IPS-20b (cell line): Measurements from ENCODE around the gene RCHY1.
"Not testable (repeated sequence)": the region's sequence is repeated elsewhere in the genome, so short reads cannot be mapped to it uniquely, and the experiment has no call there.

Source experiments
- H3K27ac ChIP-seq: one replicate; pipeline ENCODE4 v1.5.1; 2013; ENCODE audit warnings: low read length
- H3K27me3 ChIP-seq: 2 replicates; pipeline ENCODE4 v1.6.1; 2013; ENCODE audit warnings: mild to moderate bottlenecking, low read length, inconsistent platforms; ENCODE audit not compliant: insufficient read depth
- H3K36me3 ChIP-seq: 2 replicates; pipeline ENCODE4 v1.6.1; 2013; ENCODE audit warnings: low read depth, mild to moderate bottlenecking, inconsistent platforms, low read length, moderate library complexity; ENCODE audit not compliant: insufficient read depth
- H3K4me1 ChIP-seq: 2 replicates; pipeline ENCODE4 v1.6.1; 2013; ENCODE audit warnings: mild to moderate bottlenecking, control low read depth, inconsistent platforms, low read length, moderate library complexity; ENCODE audit not compliant: insufficient read depth
- H3K4me3 ChIP-seq: 2 replicates; pipeline ENCODE4 v1.5.1; 2013; ENCODE audit warnings: mild to moderate bottlenecking, low read length, inconsistent platforms
- H3K9ac ChIP-seq: 2 replicates; pipeline ENCODE4 v1.6.1; 2013; ENCODE audit warnings: low read depth, mild to moderate bottlenecking, inconsistent platforms, low read length, moderate library complexity
- H3K9me3 ChIP-seq: 2 replicates; pipeline ENCODE4 v1.6.1; 2013; ENCODE audit warnings: mild to moderate bottlenecking, low read depth, low read length, inconsistent platforms; ENCODE audit not compliant: insufficient read depth

The RCHY1 gene

DNA sequence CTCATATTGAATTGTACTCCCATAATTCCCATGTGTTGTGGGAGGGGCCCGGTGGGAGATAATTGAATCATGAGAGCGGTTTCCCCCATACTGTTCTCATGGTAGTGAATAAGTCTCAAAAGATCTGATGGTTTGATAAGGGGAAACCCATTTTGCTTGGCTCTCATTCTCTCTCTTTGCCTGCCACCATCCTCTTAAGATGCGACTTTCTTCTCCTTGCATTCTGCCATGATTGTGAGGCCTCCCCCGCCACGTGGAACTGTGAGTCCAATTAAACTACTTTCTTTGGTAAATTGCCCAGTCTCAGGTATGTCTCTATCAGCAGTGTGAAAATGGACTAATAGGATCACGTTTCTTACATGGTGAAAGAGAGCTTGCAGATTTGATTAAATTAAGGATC lies 23.1 kb upstream of the RCHY1 start:
- H3K9ac ChIP-seq, H3K36me3 ChIP-seq, H3K4me3 ChIP-seq, H3K9me3 ChIP-seq, H3K27ac ChIP-seq, H3K27me3 ChIP-seq, H3K4me1 ChIP-seq: not testable (repeated sequence)

DNA sequence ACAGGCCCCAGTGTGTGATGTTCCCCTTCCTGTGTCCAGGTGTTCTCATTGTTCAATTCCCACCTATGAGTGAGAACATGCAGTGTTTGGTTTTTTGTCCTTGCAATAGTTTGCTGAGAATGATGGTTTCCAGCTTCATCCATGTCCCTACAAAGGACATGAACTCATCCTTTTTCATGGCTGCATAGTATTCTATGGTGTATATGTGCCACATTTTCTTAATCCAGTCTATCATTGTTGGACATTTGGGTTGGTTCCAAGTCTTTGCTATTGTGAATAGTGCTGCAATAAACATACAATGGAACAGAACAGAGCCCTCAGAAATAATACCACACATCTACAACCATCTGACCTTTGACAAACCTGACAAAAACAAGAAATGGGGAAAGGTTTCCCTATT lies 19.7 kb upstream of the RCHY1 start:
- H3K9me3 ChIP-seq, H3K27ac ChIP-seq, H3K27me3 ChIP-seq, H3K4me1 ChIP-seq, H3K4me3 ChIP-seq, H3K9ac ChIP-seq: not testable (repeated sequence)
- peaks cover 32% of the 10 kb centered on the region for H3K36me3 ChIP-seq

DNA sequence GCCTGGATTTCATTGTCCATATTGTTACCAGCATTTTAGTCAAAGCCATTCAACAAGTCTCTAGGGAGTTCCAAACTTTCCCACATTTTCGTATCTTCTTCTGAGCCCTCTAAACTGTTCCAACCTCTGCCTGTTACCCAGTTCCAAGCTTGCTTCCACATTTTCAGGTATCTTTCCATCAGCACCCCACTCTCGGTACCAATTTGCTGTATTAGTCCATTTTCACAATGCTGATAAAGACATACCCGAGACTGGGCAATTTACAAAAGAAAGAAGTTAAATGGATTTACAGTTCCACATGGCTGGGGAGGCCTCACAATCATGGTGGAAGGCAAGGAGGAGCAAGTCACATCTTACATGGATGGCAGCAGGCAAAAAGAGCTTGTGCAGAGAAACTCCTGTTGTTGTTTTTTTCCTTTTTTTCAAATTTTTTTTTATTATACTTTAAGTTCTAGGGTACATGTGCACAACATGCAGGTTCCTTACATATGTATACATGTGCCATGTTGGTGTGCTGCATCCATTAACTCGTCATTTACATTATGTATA lies 19.2 kb upstream of the RCHY1 start:
- not testable (repeated sequence) for H3K27me3 ChIP-seq, H3K9me3 ChIP-seq, H3K27ac ChIP-seq, H3K4me3 ChIP-seq, H3K9ac ChIP-seq, H3K4me1 ChIP-seq
- H3K36me3 ChIP-seq = peaks cover 32% of the 10 kb centered on the region

DNA sequence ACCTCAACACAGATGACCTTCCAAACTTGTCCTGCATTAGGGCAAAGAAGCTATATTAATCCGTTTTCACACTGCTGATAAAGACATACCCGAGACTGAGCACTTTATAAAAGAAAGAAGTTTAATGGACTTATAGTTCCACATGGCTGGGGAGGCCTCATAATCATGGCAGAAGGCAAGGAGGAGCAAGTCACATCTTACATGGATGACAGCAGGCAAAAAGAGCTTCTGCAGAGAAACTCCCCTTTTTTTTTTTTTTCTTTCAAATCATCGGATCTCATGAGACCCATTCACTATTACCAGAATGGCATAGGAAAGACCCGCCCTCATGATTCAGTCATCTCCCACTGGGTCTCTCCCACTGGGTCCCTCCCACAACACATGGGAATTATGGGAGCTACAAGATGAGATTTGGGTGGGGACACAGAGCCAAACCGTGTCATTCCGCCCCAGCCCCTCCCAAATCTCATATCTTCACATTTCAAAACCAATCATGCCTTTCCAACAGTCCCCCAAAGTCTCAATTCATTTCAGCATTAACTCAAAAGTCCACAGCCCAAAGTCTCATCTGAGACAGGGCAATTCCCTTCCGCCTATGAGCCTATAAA lies 17.4 kb upstream of the RCHY1 start:
- H3K4me3 ChIP-seq, H3K27me3 ChIP-seq, H3K9me3 ChIP-seq, H3K27ac ChIP-seq, H3K4me1 ChIP-seq, H3K9ac ChIP-seq: not testable (repeated sequence)
- H3K36me3 ChIP-seq = peaks cover 49% of the 10 kb centered on the region

DNA sequence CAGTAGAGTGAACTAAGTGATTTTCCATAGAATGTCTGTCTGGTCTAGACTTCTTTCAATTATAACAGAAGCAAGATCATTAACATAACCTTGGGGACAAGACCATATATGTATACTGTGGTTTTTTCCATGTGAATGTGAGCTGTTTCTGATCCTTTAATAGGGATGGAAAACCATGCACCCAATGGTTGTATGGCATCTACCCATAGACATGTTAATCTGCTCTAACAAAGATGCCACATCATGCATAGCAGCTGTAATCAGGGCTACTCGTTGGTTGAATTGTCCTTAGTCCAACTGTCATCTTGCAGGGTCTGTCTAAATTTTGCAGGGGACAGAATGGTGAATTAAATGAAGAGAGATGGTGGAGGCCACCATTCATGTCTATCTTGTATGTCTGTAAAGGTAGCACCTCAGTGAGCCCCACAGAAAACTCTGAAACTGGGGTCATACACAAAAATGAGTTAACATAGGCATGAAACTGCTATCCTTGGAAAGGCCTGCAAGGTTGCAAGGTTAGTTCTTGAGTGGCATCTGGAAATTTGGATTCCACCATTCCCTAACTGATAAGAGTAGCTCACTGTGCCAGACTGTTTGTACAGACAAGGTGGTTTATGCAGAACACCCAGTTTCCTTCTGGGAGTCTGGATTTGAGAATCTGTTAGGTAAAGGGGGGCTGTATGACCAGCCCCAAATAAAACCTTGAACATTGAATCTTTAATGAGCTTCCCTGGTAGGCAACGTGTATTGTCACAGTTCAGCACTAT lies 16.5 kb upstream of the RCHY1 start:
- Histone ChIP-seq H3K4me1 (no peaks in the 10 kb centered on the region), H3K27me3 (no peaks in the 10 kb centered on the region), H3K9ac (no peak overlapping the region), H3K9me3 (peaks cover 6% of the 10 kb centered on the region), H3K4me3 (no peak overlapping the region), H3K36me3 (peaks cover 56% of the 10 kb centered on the region), H3K27ac (no peak overlapping the region)

DNA sequence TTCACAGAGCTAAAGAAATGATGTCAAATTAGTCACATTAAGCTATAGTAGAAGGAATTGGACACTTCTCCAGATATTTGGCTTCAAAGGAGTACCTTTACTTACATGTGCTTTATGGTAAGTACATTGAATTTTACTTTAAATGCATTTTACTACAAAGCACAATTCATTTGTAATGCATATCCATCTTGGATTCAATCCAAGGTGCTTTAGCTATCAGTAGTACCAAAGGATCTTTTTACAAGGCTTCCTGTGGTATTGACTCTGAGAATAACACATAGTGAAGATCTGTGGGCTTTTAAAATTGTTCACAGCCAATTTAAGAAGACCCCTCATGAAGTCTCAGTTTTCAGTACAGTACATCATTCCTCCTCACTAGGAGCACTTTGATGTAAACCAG lies 13.3 kb upstream of the RCHY1 start:
- H3K36me3 ChIP-seq = peaks cover 71% of the 10 kb centered on the region
- H3K4me3 ChIP-seq = no peak overlapping the region
- H3K9me3 ChIP-seq = no peaks in the 10 kb centered on the region; the same call in 1 of the 2 replicates
- no peak overlapping the region for H3K9ac ChIP-seq
- H3K27ac ChIP-seq = no peak overlapping the region
- no peaks in the 10 kb centered on the region for H3K27me3 ChIP-seq
- no peaks in the 10 kb centered on the region for H3K4me1 ChIP-seq

DNA sequence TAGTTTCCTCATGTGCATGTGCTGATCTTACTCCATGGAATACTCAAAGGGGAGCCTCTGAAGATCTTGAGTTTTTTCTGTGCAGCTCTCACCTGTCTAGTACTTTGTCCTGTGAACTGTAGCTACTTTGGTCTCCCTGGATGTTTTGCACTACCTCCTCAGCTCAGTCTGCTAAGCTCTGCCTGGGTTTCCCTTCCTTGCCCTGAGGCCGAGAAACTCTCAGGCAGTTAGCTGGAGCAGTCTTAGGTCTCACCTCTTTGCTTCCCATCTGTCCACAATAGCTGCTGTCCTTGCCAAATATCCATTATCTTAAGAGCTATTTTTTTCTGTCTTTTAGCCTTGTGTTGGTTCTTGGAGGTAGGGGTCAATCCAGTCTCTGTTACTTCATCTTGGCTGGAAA lies 11.7 kb upstream of the RCHY1 start:
- no peaks in the 10 kb centered on the region for H3K27me3 ChIP-seq
- no peak overlapping the region for H3K4me3 ChIP-seq
- H3K27ac ChIP-seq = no peak overlapping the region
- no peaks in the 10 kb centered on the region for H3K9me3 ChIP-seq
- H3K36me3 ChIP-seq = peaks cover 73% of the 10 kb centered on the region
- no peaks in the 10 kb centered on the region for H3K4me1 ChIP-seq
- no peak overlapping the region for H3K9ac ChIP-seq

DNA sequence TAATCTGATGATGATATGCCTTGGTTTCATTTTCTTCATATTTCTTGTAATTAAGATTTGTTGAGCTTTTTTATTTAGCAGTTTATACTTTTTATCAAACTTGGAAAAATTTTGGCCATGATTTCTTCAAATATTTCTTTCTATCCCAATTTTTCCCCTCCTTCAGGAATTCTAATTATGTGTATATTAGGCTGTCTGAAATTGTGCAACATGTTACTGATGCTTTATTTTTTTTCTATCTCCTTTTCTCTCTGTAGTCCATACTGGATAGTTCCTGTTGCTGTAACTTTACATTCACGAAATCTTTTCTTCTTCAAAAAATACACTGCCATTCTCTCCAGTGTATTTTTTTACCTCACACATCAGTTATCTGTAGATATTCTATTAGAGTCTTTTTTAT lies 10.9 kb upstream of the RCHY1 start:
- Histone ChIP-seq H3K4me1 (no peaks in the 10 kb centered on the region), H3K9me3 (no peaks in the 10 kb centered on the region), H3K27ac (no peak overlapping the region), H3K27me3 (no peaks in the 10 kb centered on the region), H3K36me3 (peaks cover 65% of the 10 kb centered on the region), H3K9ac (no peak overlapping the region), H3K4me3 (no peak overlapping the region)

DNA sequence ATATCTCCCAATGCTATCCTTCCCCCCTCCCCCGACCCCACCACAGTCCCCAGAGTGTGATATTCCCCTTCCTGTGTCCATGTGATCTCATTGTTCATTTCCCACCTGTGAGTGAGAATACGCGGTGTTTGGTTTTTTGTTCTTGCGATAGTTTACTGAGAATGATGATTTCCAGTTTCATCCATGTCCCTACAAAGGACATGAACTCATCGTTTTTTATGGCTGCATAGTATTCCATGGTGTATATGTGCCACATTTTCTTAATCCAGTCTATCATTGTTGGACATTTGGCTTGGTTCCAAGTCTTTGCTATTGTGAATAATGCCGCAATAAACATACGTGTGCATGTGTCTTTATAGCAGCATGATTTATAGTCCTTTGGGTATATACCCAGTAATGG lies 5.2 kb upstream of the RCHY1 start:
- not testable (repeated sequence) for H3K4me3 ChIP-seq, H3K27ac ChIP-seq, H3K9ac ChIP-seq, H3K27me3 ChIP-seq, H3K4me1 ChIP-seq, H3K9me3 ChIP-seq
- peaks cover 60% of the 10 kb centered on the region for H3K36me3 ChIP-seq

DNA sequence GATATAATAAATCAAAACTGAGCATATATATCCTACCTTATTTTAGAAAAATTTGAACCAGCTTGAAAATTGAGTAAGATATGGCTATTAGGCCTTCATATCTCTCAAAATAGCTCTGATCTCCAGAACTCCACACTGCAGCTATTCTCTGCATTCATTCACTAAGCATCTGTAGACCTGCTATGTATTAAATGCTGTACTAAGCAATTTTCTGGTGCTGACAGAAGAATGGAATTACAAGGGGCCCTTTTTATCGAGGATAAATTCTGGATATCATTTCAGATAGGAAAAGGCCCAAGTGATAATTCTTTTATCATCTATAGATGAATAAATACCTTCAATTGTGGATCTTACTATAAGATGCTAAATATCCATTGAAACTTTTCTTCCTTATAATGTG lies 1.9 kb upstream of the RCHY1 start:
- Histone ChIP-seq H3K4me3 (no peak overlapping the region), H3K4me1 (peaks cover 13% of the 10 kb centered on the region), H3K36me3 (peaks cover 32% of the 10 kb centered on the region), H3K27me3 (no peaks in the 10 kb centered on the region), H3K27ac (no peak overlapping the region), H3K9me3 (no peaks in the 10 kb centered on the region), H3K9ac (no peak overlapping the region)

DNA sequence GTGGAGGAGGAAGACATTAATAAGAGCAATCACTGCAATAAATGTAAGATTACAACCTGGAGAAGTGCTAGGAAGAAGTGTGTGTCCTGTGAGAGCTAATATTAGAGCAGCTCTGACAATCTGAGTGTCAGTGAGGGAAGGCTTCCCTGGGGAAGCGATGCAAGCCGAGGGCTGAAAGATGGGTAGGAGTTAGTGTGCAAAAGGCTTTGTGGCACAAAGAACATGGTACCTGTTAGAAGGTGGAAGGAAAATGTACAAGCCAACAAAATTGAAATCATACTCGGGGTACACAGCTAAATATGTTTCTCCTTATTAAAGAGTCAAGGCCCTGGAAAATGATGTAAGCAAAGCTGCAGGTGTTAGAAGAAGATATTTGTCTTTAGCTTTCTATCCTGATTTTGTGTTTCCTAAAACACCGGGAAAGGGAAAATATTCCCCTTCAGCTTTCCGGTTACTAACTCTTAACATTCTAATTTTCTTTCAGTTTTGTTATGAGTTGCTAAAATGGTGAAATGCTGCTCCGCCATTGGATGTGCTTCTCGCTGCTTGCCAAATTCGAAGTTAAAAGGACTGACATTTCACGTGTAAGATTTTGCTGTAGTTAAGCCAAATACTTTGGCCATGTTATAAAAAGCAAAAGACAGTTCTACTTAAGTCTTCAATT lies 878 bp upstream of the RCHY1 start:
- no peaks in the 10 kb centered on the region for H3K27me3 ChIP-seq
- peak overlapping the region; percentile 88 for H3K9ac ChIP-seq
- H3K4me1 ChIP-seq = peaks cover 13% of the 10 kb centered on the region
- peak overlapping the region; percentile 86 for H3K4me3 ChIP-seq
- H3K9me3 ChIP-seq = no peaks in the 10 kb centered on the region
- no peak overlapping the region for H3K27ac ChIP-seq
- peaks cover 33% of the 10 kb centered on the region for H3K36me3 ChIP-seq
